Stimulated activated CD4-positive, alpha-beta T cell treated with anti-CD3 and anti-CD28 coated beads, Interleukin-4, amount 100 ng/mL, for 4 hours (primary cell): ENCODE measurements around the gene SF3A1.
A peak's percentile ranks its signal among the peaks of the same experiment; 100 is the strongest.

Experiments used
- DNase-seq, 2 experiments: peaks; one replicate each; pipeline ENCODE4 v3.0.0-alpha.2; 2020

Gene SF3A1

DNA sequence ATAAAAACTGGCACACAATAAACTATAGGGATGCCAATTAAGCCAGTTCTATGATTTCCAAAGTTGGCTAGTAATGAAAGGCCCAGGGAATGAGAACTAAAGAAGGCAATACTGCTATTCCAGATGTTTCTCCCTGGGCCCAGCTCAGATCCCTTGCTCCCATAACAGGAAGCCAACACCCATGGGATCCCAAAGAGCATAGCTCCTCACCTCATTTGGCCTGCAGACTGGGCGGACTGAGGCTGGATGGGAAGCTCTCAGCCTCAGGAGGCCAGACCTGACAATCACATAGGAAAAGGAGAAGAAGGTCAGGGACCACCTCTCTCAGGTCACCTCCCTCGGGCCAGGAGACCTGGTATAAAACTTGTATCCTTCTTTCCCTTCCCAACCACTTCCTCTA is 35.2 kb downstream of the SF3A1 start:
- no peak for DNase-seq

DNA sequence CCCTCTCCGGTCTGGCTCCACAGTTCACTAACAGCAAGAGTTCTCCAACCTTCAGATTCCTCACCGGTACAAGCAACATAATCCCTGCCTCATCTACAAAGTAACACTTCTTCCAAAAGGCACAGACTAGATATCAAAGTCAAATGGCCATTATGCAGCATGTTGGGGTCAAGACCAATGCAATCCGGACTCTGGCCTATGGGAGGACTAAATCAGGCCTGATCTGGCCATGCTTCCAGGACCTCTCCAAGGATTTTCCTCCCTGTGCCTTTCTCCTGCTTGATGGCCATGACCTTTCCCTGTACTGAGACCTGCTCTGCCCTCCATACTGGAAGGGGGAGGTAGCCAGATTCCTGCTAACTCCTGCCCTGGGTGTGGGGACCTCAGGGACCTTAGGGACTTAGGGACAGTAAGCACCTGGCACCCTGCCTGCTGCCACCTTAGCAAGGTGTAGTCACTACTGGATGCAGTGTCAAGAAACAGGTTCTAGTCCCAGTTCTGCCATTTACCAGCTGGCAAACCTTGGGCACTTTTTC is 36.6 kb downstream of the SF3A1 start:
- no peak for DNase-seq

DNA sequence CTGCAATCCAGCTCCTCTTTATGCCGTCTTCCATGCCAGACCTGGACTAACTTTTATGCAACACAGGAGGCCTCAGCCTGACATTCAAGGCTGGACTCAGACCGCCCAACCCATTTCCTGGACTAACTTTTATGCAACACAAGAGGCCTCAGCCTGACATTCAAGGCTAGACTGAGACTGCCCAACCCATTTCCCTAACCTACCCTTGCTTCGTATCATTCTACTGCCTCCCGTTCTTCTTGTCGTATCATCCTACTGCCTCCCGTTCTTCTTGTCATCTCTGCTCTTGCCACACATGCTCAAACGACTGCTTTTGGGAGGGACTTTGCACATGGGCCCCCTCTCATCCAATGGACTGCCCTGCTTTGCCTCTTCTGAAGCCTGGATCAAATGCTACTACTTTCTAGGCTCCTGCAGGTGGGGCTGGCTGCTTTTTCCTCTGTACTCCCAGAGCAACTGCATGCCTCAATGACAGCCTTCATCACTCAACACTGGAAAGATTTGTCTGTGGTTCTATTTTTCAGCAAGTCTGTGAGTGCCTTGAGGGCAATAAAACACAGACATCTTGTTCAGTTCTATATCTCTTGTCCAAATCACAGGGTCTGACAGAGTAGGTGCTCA is 37.8 kb downstream of the SF3A1 start:
- DNase-seq = no peak

DNA sequence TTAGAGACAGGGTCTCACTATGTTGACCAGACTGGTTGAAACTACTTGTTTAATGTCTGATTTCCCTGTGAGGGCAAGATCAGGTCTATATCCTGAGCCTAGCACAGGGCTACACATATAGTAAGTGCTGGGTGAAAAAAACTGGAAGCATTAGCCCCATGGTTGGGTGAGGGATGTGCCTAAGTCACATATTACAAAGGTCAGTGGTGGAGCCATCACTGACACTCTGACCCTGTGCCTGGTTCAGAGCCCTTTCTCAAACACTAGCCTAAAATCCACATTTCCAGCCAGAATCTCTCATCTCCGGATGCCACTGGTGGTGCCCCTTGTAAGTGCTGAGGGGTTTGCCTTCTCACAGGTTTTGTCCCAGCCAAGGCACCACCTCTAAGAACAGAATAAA is 38.9 kb downstream of the SF3A1 start:
- DNase-seq = no peak

DNA sequence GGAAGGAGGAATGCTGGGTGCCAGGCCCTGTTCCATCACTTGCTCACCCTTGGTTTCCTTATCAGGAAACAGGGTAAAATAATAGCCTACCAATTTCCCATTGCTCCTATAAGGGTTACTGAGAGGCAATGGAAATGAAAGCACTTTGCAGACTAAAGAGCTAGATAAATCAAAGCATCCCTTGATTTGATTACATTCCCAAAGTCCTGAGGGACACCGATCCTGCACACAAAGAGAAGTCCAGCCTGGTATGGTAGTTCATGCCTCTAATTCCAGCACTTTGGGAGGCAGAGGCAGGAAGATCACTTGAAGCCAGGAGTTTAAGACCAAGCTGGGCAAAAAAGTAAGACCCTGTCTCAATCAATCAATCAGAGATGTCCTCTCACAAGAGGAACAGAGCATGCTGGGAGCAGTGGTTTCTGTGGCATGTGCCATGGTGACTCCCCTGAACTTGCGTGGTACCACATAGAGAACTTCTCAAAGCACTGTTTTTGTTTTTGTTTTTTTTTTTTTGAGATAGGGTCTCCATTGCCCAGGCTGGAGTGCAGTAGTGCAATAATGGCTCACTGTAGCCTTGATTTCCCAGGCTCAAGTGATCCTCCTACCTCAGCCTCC is 40.6 kb downstream of the SF3A1 start:
- DNase-seq = no peak

DNA sequence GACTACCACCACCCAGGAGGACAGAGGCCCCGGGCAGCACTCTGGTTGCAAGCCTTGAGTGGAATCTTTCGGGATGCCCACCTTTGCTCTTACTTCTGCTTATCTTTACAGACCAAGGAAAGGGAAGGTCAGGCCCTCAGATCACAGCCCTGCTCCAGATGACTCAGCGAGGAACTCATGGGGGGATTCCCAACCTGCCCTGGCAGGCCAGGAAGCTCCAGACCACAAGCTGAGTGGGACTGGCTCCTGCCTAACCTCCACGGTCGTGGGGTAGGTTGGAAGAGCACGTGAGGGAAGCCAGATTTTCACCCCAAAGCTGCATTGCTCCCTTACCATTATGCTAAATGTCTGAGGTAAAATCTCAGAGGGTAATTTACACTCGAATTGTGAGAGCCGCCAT is 41.8 kb downstream of the SF3A1 start:
- peak in 1 of 2 experiments; percentile 63 for DNase-seq

DNA sequence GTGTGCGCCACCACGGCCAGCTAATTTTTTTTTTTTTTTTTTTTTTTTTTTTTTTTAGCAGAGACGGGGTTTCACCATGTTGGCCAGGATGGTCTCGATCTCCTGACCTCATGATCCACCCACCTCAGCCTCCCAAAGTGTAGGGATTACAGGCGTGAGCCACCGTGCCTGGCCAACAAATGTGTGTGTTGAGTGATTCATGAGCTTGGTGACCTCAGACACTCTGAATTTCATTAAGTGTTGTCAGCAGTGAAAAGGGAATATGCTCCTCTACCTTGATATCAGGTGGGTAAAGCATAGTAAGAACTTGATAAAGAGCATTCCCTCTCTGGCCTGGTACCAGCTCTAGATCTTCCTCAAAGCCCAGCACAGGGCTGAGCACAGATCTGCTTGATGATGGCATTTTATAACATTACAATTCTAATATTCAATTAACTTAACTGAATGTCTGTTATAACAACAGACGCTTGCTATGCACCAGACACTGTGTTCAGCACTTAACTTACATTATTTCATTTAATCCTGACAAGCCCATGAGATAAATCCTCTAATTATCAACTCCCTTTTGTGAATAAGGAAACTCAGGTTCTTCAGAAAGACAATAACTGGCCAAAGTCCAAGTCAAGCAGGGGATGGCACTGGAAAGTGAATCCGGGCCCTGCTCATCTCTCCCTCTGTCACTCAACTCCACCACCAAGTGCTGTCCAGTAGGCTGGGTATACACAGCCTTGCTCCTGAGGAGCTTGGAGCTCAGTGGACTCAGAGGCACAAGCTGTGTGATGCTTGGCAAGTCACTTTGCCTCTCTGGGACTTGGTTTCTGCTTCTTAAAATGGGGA is 42.9 kb downstream of the SF3A1 start:
- DNase-seq = no peak

DNA sequence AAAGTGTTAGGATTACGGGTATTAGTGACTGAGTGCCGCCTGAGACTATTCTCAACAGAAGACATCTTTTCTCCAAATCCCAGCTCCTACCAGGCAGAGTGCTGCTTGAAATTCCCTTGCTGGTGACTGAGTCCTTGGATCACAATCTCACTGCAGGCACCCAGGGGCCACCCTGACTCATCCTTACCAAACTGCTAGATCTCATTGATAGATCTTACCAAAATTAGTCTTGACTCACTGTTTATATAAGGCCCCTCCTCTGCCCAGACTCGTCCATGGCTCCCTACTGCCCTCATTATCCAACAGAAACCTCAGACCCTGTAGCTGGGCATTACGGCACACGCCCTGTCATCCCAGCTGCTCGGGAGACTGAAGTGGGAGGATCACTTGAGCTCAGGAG is 44.6 kb downstream of the SF3A1 start:
- no peak for DNase-seq

DNA sequence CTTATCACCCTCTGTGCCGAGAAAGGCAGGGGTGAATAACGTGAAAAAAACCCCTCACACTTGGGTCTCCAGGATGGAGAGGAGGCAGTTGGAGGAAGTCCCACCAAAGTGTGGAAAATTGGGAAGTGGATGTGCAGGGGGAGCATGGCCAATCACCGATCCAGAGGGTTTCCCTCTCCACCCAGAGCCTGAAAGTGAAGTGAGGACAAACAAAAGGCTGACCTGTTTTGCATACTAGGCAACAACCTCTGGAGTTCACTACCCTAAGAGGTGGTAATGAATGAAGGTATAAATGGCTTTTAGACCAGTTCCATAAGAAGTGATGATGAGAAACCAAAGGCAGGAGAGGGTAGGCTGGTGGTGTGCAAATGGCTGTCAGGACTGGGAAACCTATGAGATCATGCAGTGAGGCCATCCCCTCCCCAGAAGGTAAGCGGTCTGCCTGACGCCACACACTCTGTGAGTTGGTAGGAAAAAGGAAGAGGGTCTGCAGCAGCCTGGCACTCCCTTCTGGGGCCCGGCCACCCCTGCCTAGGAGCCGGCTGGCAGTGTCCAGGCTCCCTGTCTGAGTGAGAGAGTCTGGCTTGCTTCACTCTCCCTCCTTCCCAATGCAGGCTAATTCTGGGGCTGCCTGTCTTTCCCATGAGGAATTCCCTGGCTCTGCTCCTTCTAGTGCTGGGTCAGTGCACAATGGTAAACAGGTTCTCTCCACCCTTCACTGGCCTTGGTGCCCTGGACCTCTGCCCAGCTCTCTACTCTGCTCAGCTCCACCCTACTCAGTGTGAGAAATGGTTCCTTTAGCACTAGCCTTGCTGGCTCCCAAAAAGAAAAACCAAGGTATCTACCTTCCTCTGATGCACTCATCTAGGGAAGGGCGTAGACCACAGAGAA is 45.6 kb downstream of the SF3A1 start:
- DNase-seq = no peak

DNA sequence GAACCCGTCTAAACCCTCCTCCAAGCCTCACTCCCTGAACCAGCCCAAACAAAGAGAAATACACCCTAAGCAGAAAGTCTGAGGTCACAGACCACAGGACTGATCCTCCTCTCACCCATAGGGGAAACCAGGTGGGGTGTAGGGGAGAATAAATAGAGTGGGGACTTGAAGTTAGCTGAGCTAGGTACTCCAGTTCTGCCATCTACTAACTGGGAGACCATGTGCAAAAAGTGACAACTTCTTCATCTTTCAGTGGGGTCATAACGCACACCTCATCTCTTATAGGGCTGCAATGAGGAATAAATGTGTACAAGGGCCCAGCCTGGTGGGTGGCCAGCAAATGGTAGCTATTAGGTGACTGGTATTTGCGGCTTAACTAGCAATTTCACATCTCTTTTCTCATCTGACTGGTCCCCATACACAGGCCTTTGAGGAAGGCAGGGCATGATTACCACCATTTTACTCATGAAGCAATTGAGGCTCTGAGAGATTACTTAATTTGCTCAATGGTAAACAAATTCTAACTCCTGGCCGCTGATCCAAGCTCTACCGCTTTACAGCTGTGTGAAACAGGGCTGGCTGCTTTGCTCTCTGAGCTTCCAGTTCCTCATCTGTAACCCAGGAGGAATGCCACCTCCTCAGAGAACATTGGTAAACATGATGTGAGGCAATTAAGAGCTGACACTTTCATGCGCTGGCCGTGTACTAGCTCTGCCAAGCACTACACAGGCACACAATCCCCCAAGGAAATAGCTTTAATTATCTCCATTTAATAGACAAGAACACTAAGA is 46.5 kb downstream of the SF3A1 start:
- DNase-seq = peak in 1 of 2 experiments; percentile 17

DNA sequence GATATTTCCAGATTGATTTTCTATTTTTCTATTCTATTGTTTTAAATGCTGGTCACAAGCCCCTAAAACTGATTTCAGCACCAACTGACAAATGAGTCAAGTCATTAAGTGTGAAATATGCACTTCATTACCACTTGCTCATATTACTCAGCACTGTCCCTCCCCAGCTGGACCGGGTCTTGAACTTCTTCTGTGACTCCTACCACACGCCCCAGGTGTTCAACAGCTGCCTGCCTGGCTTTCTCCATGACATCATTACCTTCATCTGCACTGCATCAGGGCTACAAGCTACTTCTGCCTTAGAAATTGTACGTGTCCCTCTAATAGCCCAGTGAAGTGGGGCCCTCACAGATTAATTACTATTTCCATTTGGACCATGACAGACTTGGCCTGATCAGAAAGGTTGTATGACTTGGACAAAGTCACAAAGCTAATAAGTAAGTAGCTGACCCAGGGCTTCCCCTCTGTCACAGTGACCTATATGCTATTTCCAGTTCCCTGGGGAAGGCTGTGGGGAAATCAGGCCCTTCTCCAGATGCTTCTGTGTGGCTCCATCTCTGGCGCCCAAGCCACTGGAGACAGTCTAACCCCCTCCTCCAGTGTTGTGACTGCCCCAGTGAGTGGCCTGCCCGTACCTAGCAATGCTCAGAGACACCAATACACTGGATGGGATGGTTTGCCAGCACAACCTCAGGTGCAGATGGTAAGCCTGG is 48.0 kb downstream of the SF3A1 start:
- peak in 1 of 2 experiments; percentile 56 for DNase-seq

DNA sequence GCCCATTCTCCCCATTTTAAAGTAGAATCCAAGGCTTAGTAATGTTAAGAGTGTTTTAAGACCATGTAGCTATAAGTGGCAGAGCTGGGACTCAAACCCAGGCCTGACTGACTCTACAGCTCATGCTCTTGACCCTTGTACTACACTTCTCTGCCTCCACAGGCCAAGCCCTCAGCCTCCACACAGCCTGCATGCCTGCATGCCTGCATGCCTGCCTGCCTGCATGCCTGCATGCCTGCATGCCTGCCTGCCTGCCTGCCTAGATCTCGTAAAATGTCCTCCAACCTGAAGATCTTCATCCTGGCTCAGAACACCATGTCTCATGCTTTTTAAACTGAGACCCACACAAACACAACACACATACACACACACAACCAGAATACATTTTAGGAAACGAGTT is 48.6 kb downstream of the SF3A1 start:
- DNase-seq = no peak

DNA sequence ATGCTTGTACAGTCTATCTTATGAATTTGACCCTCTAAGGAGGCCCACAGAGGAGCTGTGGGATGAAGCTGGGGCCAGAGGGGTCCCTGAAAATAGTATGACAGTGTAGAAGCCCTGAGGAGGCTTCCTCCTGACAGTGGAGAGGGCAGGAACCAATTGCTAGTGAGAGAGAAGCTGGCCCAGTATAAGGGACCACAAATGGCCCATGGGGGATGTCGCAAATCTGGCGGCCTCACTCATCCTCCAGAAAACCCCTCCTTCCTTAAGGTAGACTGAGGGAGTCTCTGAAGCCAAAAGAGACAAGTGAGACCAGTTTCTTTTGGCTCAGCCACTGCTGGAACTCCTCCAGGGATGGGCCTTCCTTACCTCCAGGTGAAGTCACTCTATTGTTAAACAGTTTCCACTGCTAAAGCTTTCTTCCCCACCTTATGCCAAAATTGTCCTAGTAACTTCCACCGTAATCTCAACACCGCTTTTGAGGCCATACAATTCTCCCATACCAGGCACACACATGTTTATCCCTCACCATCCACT is 49.6 kb downstream of the SF3A1 start:
- DNase-seq = no peak

DNA sequence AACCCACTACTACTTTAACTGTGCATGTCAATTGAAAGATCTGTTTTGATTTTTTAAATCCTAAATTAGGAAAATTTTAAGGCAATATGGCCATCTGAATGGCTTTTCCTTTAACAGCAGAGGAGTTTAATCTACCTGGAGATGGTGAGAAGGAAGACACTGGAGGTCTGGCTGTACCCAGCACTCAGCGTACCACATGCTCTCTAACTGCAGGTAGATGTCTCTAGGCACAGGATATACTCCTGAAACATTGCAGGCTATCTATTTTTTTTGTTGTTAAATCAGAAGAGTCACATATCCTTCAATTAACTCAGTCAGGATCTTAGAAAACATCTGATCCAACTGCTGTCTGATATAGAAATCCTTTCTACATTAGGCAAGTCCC is 50.1 kb downstream of the SF3A1 start:
- DNase-seq = no peak

DNA sequence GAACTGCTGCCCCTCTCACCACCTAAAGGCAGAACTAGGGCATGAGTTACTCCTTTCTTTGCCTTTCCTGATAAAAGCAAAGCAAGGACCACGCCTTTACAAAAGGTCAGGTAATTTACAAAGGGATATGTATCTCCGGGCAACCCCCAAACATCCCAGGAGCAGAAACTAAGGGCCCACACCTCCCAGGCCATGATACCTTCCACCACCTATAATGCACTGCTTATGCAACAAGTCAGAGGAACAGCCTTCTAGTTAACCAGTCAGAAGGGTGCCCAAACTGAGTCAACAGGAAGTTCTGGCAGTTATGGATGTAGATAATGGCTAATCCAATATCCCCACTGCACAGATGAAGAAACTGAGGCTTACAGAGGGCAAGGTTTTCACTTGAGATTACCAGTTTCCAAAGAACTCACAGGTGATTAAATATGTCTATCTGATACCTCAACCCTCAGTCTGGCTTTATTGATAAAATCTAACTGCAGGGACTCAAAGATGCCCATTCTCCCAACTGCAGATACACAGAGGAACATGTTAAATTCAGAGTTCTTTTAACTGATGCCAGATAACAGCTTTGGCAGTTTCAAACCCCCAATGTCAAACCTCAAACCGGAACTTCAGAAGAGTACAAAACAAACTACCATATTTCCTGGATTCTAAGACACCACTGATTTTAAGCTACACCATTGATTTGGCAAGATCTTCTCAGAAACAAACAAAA is 50.6 kb downstream of the SF3A1 start:
- no peak for DNase-seq

DNA sequence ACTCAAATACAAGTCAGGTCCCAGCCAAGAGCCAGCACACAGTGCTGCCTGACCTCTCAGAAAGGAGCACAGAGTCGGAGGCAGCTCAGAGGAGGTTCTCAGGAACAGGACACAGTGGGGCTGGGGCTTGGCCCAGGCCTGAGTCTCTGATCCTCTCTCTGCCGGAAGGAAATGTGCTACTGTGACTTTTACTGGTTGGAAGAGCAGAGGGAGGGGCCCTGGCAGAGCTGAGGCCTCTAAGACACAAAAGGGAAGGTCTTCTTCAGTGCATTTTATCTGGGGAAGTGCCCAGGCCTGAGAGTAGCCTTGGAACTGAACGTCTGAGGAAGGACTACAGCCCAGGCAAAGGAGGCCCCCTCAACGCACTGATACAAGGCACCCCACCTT is 51.2 kb downstream of the SF3A1 start:
- DNase-seq = peak in 1 of 2 experiments; percentile 43

DNA sequence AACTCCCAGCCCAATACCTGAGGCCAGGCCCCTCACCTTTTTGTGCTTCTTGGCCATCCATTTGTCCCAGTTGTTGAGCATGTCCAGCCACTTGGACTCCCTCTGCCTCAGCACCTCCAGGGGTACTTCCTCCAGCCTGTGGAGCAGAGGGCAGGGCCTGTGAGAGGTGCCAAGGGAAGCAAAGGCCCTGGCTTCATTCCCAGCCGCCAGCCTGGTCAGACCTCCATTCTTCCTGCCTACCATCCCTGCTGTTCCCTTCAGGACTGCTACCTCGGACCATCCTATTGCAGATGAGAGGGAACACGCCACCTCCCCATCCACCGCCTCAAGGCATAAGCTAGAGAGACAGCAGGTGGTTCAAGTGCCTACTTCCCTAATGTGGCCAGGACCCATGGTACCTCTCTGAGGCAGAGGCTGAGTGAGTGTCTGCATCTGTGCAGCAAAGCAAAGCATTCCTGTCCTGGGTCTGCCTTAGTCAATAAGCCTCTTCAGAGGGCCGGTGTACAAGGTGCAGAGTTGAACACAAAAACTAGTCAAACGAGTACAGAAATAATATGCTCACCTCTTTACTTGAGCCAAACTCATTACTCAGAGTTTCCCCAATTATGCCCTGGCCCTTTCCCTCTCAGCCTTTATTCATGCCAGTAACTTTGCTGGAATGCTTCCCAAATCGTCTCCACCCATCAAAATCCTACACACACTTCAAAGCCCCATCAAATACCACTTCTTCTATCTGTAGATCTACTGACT is 52.0 kb downstream of the SF3A1 start:
- no peak for DNase-seq

DNA sequence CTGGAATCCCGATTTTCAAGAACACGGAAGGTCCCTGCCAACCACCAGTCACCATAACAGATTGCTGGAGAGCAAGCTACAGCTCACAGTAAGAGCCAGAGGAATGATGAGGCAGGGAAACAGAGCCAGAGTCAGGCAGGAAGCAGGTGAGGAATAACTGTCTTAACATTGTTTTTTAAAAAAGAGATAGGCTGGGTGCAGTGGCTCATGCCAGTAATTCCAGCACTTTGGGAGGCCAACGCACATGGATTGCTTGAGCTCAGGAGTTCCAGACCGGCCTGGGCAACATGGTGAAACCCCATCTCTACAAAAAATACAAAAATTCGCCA is 53.9 kb downstream of the SF3A1 start:
- DNase-seq = no peak

DNA sequence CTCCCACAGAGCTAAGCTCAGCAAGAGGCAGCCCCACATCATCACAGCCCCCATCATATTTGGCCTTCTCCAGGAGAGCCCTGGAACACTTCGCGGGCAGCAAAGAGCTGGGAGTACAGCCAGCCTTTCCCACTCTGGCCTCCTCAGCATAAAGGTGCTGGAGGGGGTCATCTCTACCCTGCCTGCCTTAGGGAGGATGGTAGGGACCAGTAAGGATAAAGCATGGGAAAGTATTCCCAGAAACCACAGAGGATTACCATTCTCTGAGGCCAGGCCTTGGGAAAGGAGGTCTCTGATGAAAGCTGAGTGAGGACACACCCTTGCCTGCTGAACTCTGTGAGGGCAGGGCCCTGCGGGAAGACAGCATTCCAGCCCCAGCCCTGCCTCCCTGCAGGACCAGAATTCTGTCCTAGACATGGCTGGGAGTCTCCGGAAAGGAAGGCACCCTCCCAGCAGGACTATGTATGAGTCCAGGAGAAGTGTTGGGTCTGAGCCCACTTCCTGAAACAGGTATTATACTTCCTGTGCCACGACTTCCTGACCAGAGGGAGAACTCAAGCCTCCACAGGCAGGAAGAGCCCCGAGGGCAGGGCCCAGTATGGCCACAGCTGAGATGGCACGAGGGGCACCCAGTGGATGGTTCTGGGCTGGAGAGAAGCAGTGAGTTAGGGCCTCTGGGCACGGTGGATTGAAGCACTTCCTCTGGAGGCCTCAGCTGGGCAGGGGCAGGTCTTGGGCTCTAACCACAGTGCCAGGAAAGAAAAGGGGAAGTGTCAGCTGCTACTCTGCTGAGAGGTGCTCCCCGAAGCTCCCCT is 54.5 kb downstream of the SF3A1 start:
- no peak for DNase-seq
